ENCODE data around the gene GPR150.

Gene GPR150

DNA sequence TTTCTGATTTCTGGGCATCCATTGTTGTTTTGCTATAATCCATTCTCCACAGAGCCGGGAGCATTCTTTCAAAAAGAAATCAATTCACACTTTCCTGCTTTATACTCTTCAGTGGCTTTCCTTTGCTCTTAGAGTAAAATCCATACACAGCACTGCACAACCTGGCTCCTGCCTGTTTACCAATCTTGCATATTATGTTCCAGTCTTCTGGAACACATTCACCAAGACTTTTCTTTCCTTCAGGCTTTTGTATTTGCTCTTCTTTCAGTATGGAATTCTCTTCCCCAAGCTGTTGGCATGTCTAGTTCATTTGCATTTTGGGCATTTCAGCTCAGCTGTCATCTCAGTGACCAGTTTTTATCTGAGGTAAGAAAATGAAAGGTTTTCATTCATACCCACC, 33.0 kb downstream of the GPR150 start:
- DNase-seq (ENCODE audit: low read depth) = no peak

DNA sequence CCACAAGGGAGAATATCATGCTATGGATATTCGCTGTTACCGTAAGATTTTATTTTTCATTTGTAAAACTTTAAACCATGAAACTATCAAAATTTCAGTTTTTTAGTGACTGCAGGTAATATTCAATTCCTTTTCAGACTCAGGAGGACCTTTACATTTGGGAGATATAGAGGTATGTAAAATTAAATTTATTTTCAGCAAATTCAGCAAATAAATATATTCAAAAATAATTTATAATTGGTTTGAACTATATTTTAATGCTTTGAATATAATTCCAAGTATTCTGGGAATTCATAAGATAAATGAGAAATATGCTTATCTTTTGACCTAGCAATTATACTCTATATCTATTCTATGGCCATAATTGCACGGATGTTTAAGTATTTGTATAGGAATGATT, 34.3 kb downstream of the GPR150 start:
- no peak for DNase-seq (ENCODE audit: low read depth)

DNA sequence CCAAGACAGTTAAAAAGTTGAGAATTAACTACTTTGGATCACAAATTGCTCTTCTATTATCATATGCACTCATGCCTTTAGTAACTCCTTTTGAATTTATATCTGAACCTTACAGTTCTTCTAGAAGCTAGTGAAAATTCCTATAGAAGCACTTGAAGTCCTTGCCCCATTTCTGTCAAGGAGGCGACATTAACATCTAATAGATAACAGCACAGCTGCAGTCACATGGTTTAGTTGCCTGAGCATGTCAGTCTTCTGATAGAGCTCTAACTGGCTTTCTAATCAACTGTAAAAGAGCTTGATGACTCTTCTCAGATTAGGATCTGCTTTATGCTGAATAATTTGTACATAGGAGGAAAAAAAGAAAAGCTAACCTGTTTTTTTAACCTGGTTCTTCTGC, 35.7 kb downstream of the GPR150 start:
- no peak for DNase-seq (ENCODE audit: low read depth)

DNA sequence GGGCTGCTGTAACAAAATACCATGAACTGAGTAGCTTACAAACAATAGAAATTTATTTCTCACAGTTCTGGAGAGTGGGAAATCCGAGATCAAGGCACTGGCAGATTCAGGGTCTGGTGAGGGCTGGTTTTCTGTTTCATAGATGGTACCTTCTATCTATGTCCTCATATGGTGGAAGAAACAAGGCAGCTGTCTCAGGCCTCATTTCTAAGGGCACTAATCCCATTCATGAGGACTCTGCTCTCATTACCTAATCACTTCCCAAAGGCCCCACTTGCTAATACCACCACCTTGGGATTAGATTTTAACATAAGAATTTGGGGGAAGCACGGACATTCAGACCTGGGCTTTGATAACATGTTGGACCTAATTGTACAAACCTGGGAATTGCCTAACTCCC, 40.2 kb downstream of the GPR150 start:
- DNase-seq (ENCODE audit: low read depth) = no peak

DNA sequence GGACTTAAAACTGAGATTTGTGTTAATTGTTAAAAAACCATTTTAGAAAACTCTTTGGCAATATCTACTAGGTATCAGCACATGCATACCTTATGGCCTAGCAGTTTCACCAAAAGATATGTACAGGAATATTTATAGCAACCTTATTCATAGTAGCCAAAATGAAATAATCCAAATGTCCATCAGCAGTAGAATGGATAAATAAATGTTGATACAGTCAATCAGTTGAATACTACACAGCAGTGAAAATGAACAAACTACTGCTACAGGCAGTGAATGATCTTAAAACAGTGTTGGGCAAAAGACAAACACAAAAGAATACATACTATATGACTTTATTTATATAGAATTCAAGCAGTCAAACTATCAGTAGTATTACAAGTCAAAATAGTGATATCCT, 43.1 kb downstream of the GPR150 start:
- no peak for DNase-seq (ENCODE audit: low read depth)

DNA sequence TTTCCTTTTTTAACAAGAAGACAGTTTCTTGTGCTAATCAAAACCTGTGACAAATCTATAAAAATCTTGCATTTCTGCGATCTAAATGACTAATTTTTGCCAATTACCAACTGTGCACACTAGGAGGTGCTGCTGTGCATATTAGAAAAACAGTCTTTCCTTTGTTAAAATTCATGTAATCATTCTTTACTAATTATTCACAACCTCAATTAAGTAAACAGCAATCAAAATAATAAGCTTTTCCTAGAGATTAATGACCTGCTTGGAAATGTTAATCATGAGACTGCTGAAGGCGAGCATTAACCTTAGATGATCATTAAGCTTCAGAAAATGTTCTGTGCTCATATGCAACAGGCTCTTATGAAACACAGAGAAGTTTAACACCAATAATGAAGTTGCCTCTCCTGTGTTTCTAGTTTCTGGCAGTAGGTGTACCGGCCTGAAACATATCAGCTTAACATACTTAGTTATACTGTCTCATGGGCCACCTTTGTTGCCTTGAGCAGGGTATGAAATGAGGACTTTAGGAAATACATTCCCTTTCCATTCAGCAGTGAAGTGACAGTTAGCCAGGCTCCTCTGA, 44.4 kb downstream of the GPR150 start:
- no peak for DNase-seq (ENCODE audit: low read depth)

DNA sequence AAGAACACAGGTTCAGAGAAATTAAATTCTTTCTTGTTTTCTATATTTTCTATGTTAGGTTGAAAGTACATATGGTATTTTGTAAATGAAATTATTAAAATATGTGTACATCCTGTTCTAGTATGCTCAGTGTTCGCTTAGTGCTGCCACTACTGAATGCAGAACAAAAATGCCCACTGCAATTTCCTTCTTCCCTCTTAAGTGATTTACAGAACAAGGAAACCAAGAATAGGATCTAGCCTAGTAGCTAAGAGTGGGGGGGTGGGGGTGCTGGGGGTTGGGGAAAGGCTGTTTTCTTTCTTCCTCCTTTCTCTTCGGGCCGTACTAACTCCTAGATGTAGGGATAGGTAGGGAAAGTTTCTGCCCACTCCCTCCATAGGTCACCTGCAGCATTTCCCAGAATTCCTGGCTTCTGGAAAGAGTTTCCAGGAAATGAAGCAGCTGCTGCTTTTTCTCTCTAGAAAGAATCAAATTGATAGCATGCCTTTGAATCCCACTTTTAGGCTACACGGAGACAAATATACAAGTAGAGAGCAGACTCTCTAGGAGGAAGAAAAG, 47.3 kb downstream of the GPR150 start:
- no peak for DNase-seq (ENCODE audit: low read depth)

DNA sequence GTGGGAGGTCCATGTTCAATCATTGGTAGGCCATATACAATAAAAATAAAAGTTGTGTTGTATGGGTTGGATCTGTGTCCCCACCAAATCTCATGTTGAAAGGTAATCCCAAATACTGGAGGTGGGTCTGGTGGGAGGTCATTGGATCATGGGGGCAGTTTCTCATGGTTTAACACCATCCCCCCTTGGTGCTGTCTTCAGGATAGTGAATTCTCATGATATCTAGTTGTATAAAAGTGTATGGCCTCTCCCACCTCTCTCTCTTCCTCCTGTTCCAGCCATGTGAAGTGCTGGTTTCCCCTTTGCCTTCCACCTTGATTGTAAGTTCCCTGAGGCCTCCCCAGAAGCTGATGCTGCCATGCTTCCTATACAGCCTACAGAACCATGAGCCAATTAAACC, 47.8 kb downstream of the GPR150 start:
- no peak for DNase-seq (ENCODE audit: low read depth)

DNA sequence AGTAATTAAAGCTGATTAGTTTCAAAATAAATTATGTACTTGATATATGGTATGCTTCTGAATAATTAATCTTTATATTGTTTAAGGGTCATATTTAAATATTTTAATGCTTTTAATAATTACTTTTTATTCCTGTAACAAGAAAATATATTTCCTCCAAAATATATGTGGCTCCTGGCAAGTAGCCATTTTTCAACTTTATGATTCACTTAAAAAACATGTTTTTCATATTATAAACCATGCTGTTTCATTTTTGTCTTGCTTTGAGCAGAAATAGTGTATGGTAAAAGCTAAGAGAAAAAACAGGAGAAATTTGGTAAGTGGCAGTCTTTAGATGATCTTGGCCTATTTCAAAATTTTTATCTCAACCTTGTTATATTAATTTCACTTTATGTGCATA, 48.3 kb downstream of the GPR150 start:
- no peak for DNase-seq (ENCODE audit: low read depth)

DNA sequence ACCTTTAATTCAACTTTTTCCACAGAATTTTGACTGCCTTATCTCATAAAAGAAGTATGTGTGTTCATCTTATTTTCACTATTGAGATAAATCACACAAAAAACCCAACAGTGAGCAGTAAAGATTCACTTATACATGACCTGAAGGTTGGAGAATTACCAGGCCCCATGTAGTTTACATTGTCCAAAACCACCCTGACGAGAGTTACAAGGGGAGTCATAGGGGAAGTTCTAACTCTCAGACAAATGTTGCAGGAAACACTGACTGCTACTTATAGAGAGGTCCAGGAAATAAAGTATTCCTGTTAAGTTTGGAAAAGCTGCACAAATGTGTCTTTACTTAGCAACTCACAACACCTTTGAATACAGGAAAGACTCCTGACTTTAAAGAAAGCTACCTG, 48.8 kb downstream of the GPR150 start:
- no peak for DNase-seq (ENCODE audit: low read depth)

DNA sequence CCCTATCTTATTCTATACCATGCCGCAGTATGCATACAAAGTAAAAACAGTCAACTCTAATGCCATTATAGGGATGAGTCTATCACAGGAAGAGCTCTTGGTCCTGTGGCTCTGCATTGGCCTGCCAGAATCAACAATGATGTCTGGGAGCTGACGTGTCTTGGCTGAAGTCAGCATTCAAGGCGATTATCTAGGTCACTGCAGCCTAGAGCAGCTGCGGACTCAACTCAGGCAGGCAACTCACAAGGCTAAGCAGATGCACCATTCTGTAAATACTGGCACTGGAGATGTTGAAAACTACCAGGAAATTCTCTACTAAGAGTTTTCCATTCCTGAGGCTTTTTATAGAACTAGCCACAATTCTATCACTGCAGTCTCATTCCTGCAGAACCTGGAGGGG, 49.7 kb downstream of the GPR150 start:
- DNase-seq (ENCODE audit: low read depth) = no peak

DNA sequence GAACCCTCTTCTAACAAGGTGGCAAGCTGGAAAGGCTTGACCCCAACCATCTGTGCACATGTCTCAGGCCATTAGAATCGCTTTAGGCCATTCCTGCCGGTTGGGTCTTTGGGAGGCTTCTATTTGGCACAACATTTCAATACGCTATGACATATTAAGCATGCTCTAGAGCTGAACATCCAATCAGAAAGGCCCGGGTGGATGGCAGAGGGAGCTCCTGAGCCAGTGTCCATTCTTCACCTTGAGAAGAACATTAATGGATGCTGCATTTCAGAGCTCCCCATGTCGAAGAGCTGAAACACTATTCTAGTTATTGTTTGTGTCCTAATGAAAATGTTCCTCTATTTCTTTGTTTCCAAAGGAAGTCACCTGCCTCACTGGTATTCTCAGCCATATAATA, 50.1 kb downstream of the GPR150 start:
- DNase-seq (ENCODE audit: low read depth) = no peak

DNA sequence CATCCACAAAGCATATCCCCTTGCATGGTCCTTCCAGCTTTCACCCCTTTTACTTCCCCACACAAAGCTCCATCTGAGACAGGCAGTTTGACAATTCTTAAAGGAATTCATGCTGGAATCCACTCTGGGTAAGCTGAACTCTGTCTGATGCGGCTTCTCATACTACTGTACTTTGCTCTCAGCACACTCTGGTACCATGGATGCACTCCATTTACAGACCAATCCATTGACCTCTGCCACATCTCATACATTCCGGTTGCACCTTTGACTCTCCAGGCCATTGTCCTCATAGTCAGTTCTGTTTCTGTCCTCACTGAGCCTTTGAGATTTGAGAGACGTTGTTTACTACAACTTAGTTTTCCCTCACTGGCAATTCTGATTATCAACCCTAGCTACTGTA, 50.7 kb downstream of the GPR150 start:
- no peak for DNase-seq (ENCODE audit: low read depth)

Data from activated T-helper 9 cell treated with anti-CD3 and anti-CD28 coated beads, Interleukin-2, amount 50 U/mL, for 16 hours (primary cell).